GDM1 (cell line): ENCODE data around the gene MAP7D1.
A peak's percentile ranks its signal among the peaks of the same experiment; 100 is the strongest.
"Not testable (repeated sequence)": the region's sequence is repeated elsewhere in the genome, so short reads cannot be mapped to it uniquely, and the experiment has no call there.

Experiments used
- DNase-seq: peaks from one replicate; lab custom pipeline; 2025; lab: John Stamatoyannopoulos, UW

Gene MAP7D1

GRCh38 chr1:36203554-36204346, 47.8 kb downstream of the MAP7D1 start:
- DNase-seq: no peak

DNA sequence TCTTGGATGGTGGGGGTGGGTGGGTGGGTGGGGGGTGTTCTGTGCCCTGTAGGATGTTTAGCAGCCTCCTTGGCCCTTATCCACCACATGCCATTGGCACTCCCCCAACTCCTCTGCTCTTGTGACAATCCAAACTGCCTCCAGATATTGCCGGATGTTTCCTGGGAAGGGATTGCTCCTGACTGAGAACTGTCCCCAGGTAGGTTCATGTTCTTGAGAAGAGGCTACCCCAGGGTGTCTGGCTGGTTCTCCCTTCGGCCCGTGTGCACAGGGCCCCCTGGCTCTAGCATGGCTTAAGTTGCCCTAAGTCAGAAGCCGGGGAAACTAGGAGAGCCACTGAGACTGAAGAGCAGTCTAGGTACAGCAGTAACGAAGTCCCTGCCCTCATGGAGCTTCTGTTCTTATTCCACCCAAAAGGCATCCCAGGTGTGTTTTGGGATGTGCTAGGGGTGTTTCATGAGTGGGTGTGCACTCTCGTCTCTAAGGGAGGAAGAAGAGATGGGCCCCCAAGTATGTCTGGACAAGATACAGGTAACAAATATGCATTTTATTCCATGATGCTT, 48.5 kb downstream of the MAP7D1 start:
- no peak for DNase-seq

DNA sequence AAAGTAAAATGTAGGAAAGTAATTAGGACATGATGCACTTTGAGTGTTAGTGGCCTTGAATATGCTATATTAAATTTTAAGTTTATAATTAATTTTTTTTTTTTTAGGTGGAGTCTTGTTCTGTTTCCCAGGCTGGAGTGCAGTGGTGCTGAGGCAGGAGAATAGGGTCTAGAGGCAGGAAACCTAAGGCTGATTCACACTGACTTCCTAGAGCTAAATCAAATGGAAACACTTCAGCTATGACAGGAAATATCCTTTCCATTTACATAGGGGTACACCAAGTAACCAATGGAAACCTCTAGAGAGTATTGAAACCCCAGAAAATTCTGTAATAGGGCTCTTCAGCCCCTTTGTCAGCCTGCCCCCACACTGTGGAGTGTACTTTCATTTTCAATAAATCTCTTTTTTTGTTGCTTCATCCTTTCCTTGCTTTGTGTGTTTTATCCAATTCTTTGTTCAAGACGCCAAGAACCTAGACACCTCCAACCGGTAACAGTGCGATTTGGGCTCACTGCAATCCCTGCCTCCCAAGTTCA, 50.4 kb downstream of the MAP7D1 start:
- no peak for DNase-seq

- DNase-seq: no peak
Observed at GRCh38 chr1:36207339-36207738, 51.4 kb downstream of the MAP7D1 start.

DNA sequence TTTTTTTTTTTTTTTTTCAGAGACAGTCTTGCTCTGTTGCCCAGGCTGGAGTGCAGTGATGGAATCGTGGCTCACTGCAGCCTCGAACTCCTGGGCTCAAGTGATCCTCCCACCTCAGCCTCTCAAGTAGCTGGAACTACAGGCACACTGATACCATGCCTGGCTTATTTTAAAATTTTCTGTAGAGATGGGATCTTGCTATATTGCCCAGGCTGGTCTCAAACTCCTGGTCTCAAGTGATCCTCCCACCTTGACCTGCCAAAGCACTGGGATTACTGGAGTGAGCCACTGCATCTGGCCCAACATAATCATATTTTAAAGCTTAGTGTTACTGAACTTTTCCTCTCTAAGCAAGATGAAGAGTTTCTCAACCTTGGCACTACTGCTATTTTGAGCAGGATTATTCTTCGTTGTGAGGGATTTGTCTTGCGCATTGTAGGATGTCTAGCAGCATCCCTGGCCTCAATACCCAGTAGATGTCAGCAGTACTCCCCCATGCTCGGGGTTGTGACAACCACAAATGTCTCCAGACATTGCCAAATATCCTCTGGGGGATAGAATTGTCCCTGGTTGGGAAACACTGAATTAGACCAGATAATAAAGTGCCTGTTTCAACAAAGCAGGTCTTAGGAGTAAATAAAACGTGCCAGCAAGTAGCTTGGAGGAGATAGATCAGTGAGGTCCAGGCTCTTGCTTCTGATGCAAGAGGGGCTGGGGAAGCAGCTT, 53.2 kb downstream of the MAP7D1 start:
- DNase-seq: no peak

GRCh38 chr1:36211307-36211706, 55.3 kb downstream of the MAP7D1 start:
- no peak for DNase-seq

GRCh38 chr1:36211841-36212240, 55.9 kb downstream of the MAP7D1 start:
- DNase-seq: no peak

DNA sequence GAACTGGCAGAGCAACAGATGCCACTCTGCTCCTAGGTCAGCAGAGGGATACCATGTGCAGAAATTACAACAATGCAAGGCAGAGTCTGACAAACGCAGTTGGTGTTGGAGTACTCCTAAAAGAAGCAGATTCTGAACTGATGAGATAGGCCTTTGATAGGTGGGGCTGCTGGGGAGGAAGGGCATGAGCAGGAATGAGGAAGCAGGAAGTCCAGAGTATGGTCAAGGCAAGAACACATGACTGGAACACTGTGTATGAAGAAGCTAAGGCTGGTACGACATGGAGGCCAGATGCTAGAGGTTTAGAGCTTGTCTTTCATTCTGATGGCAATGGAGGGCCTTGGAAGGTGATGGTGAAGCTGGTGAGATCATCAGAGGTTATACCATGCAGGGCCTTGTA, 56.8 kb downstream of the MAP7D1 start:
- no peak for DNase-seq

DNA sequence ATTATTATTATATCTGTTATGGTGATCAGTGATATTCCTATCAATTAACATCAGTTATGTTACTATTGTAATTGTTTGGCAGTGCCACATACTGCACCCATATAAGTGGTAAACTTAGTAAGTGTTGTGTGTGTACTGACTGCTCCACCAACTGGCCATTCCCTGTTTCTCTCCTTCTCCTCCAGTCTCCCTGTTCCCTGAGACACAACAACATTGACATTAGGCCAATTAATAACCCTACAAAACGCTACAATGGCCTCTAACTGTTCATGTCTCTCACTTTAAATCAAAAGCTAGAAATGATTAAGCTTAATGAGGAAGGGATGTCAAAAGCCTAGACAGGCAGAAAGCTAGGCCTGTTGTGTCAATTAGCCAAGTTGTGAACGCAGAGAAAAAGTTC, 61.7 kb downstream of the MAP7D1 start:
- no peak for DNase-seq

- not testable (repeated sequence) for DNase-seq
Observed at GRCh38 chr1:36221901-36222300, 65.9 kb downstream of the MAP7D1 start.

- no peak for DNase-seq
Observed at GRCh38 chr1:36222481-36223380, 66.8 kb downstream of the MAP7D1 start.

- no peak for DNase-seq
Observed at GRCh38 chr1:36223381-36223995, 67.5 kb downstream of the MAP7D1 start.

GRCh38 chr1:36223996-36224536, 68.1 kb downstream of the MAP7D1 start, which contains the start of gene THRAP3:
Gene THRAP3, plus strand, starts transcription at chr1:36224443. Its CDS starts 58,121 bp downstream, at chr1:36282564.
- DNase-seq: peak; percentile 100

DNA sequence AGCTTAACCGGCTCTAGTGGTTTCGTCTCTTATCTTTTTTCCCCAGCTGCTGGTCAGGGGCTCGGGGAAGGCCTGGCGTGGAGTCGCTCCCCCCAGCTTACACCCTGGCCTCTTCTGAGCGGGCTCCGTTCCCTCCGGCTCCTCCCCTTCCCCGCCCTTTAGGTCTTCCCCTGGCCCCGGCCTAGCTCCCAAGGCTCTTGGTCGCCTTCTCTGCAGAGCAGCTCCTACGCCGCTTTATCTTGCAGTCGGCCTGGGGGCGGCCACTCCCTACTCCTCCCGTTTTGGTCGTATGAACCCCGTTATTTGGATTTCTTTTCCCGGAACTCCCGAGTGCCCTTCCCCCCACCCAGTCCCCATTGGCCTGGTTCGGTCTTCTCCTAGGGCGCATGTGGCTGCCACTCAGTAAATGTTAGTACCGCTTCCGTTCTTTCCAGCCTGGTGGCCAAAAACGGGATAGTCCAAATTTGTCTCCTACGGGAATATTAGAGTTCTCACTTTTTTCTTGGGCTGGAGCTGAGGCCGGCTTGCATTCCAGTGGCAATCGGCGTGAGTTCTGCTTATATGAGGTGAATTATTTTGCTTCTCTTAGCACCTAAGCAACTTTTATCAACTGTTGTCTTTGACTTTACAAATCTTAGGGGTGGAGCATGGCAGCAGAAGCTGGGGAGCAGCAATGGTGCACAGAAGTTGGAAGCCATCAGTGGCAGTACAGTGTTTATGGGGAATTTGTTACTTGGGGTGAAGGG, 68.8 kb downstream of the MAP7D1 start:
- peak; percentile 81 for DNase-seq

- no peak for DNase-seq
Observed at GRCh38 chr1:36225283-36225899, 69.4 kb downstream of the MAP7D1 start.

- not testable (repeated sequence) for DNase-seq
Observed at GRCh38 chr1:36230279-36230678, 74.3 kb downstream of the MAP7D1 start.
